Endothelial cell of umbilical vein (primary cell): Measurements from ENCODE around the gene JUND. TPM values are rescaled to one million over a fixed set of nuclear protein-coding genes. Genes with fewer than 3 reads are reported as not detected.

Source experiments
- BruUV-seq: library from RNA; stranded (reverse); fragments of 400-500 nt; replicated peaks from 2 replicates; lab custom pipeline; 2021; lab: Mats Ljungman, UMichigan
- CTCF ChIA-PET: fragments of 300-600, 350-600 bp; sonication (Branson Sonifier 250); formaldehyde crosslinking; loops from one replicate; lab custom pipeline; 2021; ENCODE audit warnings: antibody characterized with exemption, inconsistent platforms; lab: Charles Lee
- POLR2A ChIA-PET: fragments of 300-600, 350-600 bp; sonication (Branson Sonifier 250); formaldehyde crosslinking; loops from one replicate; lab custom pipeline; 2021; ENCODE audit warnings: antibody characterized with exemption, inconsistent platforms; lab: Charles Lee
- DNase-seq: peaks from one replicate; pipeline ENCODE4 v3.0.0-alpha.2; 2011; ENCODE audit warnings: low read depth, low spot score
- FAIRE-seq: peaks from 2 replicates; lab custom pipeline; 2011; peaks lifted over from hg19 to GRCh38; lab: Jason Lieb, UNC
- H2AFZ ChIP-seq: 2 replicates; pipeline ENCODE4 v1.6.0; 2012; ENCODE audit warnings: low read depth, low read length, control low read depth, inconsistent platforms
- H3K27ac ChIP-seq: 2 replicates; pipeline ENCODE4 v1.5.1; 2011; ENCODE audit warnings: low read depth, mild to moderate bottlenecking, control low read depth, low read length, moderate library complexity; ENCODE audit not compliant: insufficient read depth
- H3K27me3 ChIP-seq, 2 experiments: 2 replicates each; pipeline versions ENCODE4 v1.6.0 to v1.6.1; 2011; ENCODE audit warnings: low read length in 2 of 2, mixed read lengths in 1 of 2; ENCODE audit not compliant: control insufficient read depth in 2 of 2, insufficient read depth in 2 of 2
- H3K36me3 ChIP-seq, 2 experiments: 2 replicates in 1 of 2; 3 replicates in 1 of 2; pipeline ENCODE4 v1.5.1; 2011; ENCODE audit warnings: low read length in 2 of 2, mild to moderate bottlenecking in 1 of 2, moderate library complexity in 1 of 2; ENCODE audit not compliant: control insufficient read depth in 2 of 2, insufficient read depth in 2 of 2; ENCODE audit errors: extremely low read depth in 1 of 2
- H3K4me1 ChIP-seq: 3 replicates; pipeline ENCODE4 v1.5.1; 2011; ENCODE audit warnings: mild to moderate bottlenecking, low read length; ENCODE audit not compliant: control insufficient read depth, insufficient read depth; ENCODE audit errors: extremely low read depth
- H3K4me2 ChIP-seq: 2 replicates; pipeline ENCODE4 v1.6.1; 2011; ENCODE audit warnings: low read length, control low read depth, mixed read lengths; ENCODE audit not compliant: insufficient read depth
- H3K4me3 ChIP-seq, 3 experiments: fragments of 200-600 bp in 1 of 3; sonication (generic), shearing (Covaris generic) in 1 of 3; replicated peaks in 1 of 3; 2 replicates each; pipeline ENCODE4 v1.5.1; 2011 to 2016; ENCODE audit warnings: control low read depth in 3 of 3, low read length in 3 of 3, mild to moderate bottlenecking in 2 of 3, inconsistent platforms in 1 of 3, low read depth in 1 of 3, moderate library complexity in 1 of 3; ENCODE audit not compliant: insufficient read depth in 1 of 3
- H3K79me2 ChIP-seq: 2 replicates; pipeline ENCODE4 v1.6.0; 2012; ENCODE audit warnings: low read length, inconsistent platforms; ENCODE audit not compliant: control insufficient read depth, insufficient read depth
- H3K9ac ChIP-seq: replicated peaks from 2 replicates; pipeline ENCODE3; 2011; ENCODE audit warnings: low read length, control low read depth; ENCODE audit not compliant: insufficient read depth; ENCODE audit errors: extremely low read depth
- H3K9me1 ChIP-seq: replicated peaks from 3 replicates; pipeline ENCODE4 v1.6.0; 2011; ENCODE audit warnings: mild to moderate bottlenecking, low read length; ENCODE audit not compliant: control insufficient read depth, insufficient read depth; ENCODE audit errors: extremely low read depth
- H3K9me3 ChIP-seq: replicated peaks from 2 replicates; pipeline ENCODE4 v1.5.1; 2012; ENCODE audit warnings: low read length, inconsistent platforms; ENCODE audit not compliant: control insufficient read depth, insufficient read depth
- H4K20me1 ChIP-seq: replicated peaks from 2 replicates; pipeline ENCODE3; 2011; ENCODE audit warnings: mild to moderate bottlenecking, low read length; ENCODE audit not compliant: control insufficient read depth, insufficient read depth; ENCODE audit errors: extremely low read depth
- EZH2 ChIP-seq: IDR thresholded peaks from 2 replicates; pipeline ENCODE4 v1.6.1; 2012; ENCODE audit warnings: borderline replicate concordance, low read depth, mild to moderate bottlenecking, moderate library complexity, low read length, inconsistent platforms; ENCODE audit not compliant: severe bottlenecking
- FOS ChIP-seq: IDR thresholded peaks from 2 replicates; pipeline ENCODE4 v1.6.1; 2011; ENCODE audit warnings: mild to moderate bottlenecking, low read length, moderate library complexity, borderline replicate concordance; ENCODE audit not compliant: insufficient read depth
- GATA2 ChIP-seq: IDR thresholded peaks from 2 replicates; pipeline ENCODE4 v1.7.0; 2011; ENCODE audit warnings: low read depth, mild to moderate bottlenecking, moderate library complexity, mixed read lengths, low read length; ENCODE audit not compliant: insufficient read length, insufficient read depth
- JUN ChIP-seq: IDR thresholded peaks from 2 replicates; pipeline ENCODE4 v1.6.1; 2011; ENCODE audit warnings: borderline replicate concordance, low read depth; ENCODE audit not compliant: insufficient read length, insufficient read depth
- MYC ChIP-seq: IDR thresholded peaks from one replicate; pipeline ENCODE4 v1.6.1; 2011; ENCODE audit warnings: mild to moderate bottlenecking, low read depth, low read length
- POLR2A ChIP-seq: IDR thresholded peaks from 2 replicates; pipeline ENCODE4 v1.6.1; 2012; ENCODE audit warnings: low read depth, mild to moderate bottlenecking, control low read depth, low read length
- POLR2AphosphoS5 ChIP-seq: IDR thresholded peaks from 2 replicates; pipeline ENCODE4 v1.6.1; 2012; ENCODE audit warnings: low read depth, mild to moderate bottlenecking, control low read depth, low read length, moderate library complexity; ENCODE audit not compliant: insufficient read depth
- dilution Hi-C: fragments of 300-500 bp; cut with MboI; formaldehyde crosslinking; loops from one replicate; pipeline ENCODE4 v1.15.0; 2019; ENCODE audit warnings: low sequenced_read_pairs; ENCODE audit not compliant: extremely low pct_ligation_motif_present
- intact Hi-C: fragments of 100-400 bp; cut with micrococcal nuclease; formaldehyde crosslinking; loops from one replicate; pipeline ENCODE4 v1.10.0; 2022
- polyA plus RNA-seq, 4 experiments: library from polyadenylated mRNA; depleted of rRNA in 3 of 4; stranded (reverse) in 3 of 4; unstranded in 1 of 4; fragments of >200 nt; gene quantifications; 2 replicates each; pipeline versions ENCODE4 v1.2.1 to v1.2.3, GENCODE V29; 2011 to 2012; ENCODE audit warnings: missing spikeins in 1 of 4
- total RNA-seq: library from RNA; stranded (reverse); gene quantifications from 2 replicates; pipeline ENCODE4 v1.2.3, GENCODE V29; 2021
- TF ChIP-seq, protein P1 (sequence below), 2 donors: IDR thresholded peaks; 1 replicate in 1 of 2; 2 replicates in 1 of 2; pipeline ENCODE4 v1.5.1; 2011; ENCODE audit warnings: low read length in 2 of 2, mild to moderate bottlenecking in 2 of 2, moderate library complexity in 2 of 2, control low read depth in 1 of 2, inconsistent platforms in 1 of 2, low read depth in 1 of 2; ENCODE audit not compliant: insufficient read depth in 1 of 2; ENCODE audit errors: extremely low read depth in 1 of 2
- TF ChIP-seq, protein P2 (sequence below): IDR thresholded peaks from 2 replicates; pipeline ENCODE4 v1.6.1; 2011; ENCODE audit not compliant: insufficient read depth, insufficient read length

Gene JUND
- total and polyA plus RNA-seq, 2 donors (not counting 3 experiments of a cell fraction or from before 2014, with no cell fraction given): 91.4 to 130 TPM

DNA sequence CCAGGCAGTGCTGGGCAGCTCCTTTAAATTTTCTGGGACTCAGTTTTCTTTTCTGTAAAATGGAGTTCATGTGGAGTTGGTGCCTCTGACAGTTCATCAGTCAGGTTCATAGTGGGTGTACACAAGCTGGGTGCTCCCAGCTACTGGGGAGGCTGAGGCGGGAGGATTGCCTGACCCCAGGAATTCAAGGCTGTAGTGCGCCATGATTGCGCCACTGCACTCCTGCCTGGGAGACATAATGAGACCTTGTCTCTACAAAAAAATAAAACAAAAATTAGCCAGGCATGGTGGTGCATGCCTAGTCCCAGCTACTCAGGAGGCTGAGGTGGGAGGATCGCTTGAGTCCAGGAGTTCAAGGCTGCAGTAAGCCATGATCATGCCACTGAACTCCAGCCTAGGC is 28.3 kb downstream of the JUND start:
- POLR2A ChIA-PET: interaction anchor here (2.3 kb wide), 1 partner anchor 28 kb away, joined by 6 read pairs; the partner anchor contains the start of gene JUND
- Histone ChIP-seq H3K9me1 (no peaks in the 10 kb centered on the region), H4K20me1 (no peaks in the 10 kb centered on the region), H3K36me3 (no peaks in the 10 kb centered on the region), H3K4me1 (no peaks in the 10 kb centered on the region), H3K9me3 (no peaks in the 10 kb centered on the region), H2AFZ (no peak overlapping the region), H3K27me3 (peaks cover 0 to 8% of the 10 kb centered on the region in 2 experiments), H3K79me2 (no peaks in the 10 kb centered on the region), H3K27ac (no peak overlapping the region), H3K4me3 (no peak overlapping the region), H3K9ac (no peak overlapping the region), H3K4me2 (no peak overlapping the region)
- BruUV-seq: no TSS peak
- intact Hi-C loops: loop anchor here (5.0 kb wide), 1 partner anchor 246 kb away; the partner anchor contains the start of gene ARRDC2
- CTCF ChIA-PET: interaction anchor here (1.0 to 11.3 kb wide), 22 partner anchors 9 to 161 kb away, joined by 3 to 296 read pairs (median 12); partner anchors contain the start of genes LSM4, MPV17L2, PDE4C and RAB3A
- TF ChIP-seq FOS (no peak), POLR2A (no peak), JUN (no peak), POLR2AphosphoS5 (no peak), GATA2 (no peak), EZH2 (no peak), MYC (no peak)
- TF ChIP-seq, protein P1, sequence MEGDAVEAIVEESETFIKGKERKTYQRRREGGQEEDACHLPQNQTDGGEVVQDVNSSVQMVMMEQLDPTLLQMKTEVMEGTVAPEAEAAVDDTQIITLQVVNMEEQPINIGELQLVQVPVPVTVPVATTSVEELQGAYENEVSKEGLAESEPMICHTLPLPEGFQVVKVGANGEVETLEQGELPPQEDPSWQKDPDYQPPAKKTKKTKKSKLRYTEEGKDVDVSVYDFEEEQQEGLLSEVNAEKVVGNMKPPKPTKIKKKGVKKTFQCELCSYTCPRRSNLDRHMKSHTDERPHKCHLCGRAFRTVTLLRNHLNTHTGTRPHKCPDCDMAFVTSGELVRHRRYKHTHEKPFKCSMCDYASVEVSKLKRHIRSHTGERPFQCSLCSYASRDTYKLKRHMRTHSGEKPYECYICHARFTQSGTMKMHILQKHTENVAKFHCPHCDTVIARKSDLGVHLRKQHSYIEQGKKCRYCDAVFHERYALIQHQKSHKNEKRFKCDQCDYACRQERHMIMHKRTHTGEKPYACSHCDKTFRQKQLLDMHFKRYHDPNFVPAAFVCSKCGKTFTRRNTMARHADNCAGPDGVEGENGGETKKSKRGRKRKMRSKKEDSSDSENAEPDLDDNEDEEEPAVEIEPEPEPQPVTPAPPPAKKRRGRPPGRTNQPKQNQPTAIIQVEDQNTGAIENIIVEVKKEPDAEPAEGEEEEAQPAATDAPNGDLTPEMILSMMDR (IDR thresholded peaks at IDR 0.05; ENCODE audit: extremely low read depth in 1 of 2, insufficient read depth in 1 of 2, low read depth in 1 of 2, low read length in 2 of 2): no peak
- TF ChIP-seq, protein P2, sequence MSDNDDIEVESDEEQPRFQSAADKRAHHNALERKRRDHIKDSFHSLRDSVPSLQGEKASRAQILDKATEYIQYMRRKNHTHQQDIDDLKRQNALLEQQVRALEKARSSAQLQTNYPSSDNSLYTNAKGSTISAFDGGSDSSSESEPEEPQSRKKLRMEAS: no peak
- dilution Hi-C loops: no loop called here
- FAIRE-seq: no peak
- no peak for DNase-seq
